GM12878 (cell line): ENCODE results near the gene PTPN5. TPM values are rescaled to one million over a fixed set of nuclear protein-coding genes. Genes with fewer than 3 reads are reported as not detected.

Experiments
- ESRRA ChIP-seq: IDR thresholded peaks from 2 replicates; pipeline ENCODE4 v1.6.1; 2012; ENCODE audit warnings: mild to moderate bottlenecking, low read length, improper control_type of control experiment
- FOS ChIP-seq: IDR thresholded peaks from 3 replicates; pipeline ENCODE4 v1.6.1; 2011; ENCODE audit warnings: borderline replicate concordance; ENCODE audit not compliant: insufficient read length; ENCODE audit errors: extremely low read depth
- GATAD2B ChIP-seq: fragments of 450-650 bp; conservative IDR thresholded peaks from 2 replicates; pipeline ENCODE4 v1.6.1; 2017; ENCODE audit warnings: low read depth, mild to moderate bottlenecking, moderate library complexity
- IKZF1 ChIP-seq: fragments of 450-650 bp; conservative IDR thresholded peaks from 2 replicates; pipeline ENCODE4 v1.6.1; 2017; ENCODE audit warnings: antibody characterized with exemption, mild to moderate bottlenecking
- IKZF2 ChIP-seq, 2 experiments: fragments of 450-650 bp; IDR thresholded peaks; 2 replicates each; pipeline ENCODE4 v1.6.1; 2017; ENCODE audit warnings: mild to moderate bottlenecking in 2 of 2, moderate library complexity in 2 of 2
- MEF2B ChIP-seq: fragments of 450-650 bp; IDR thresholded peaks from 2 replicates; pipeline ENCODE4 v1.6.1; 2018; ENCODE audit warnings: mild to moderate bottlenecking, moderate library complexity; ENCODE audit not compliant: partially characterized antibody, poor library complexity, severe bottlenecking
- MLLT1 ChIP-seq: fragments of 450-650 bp; IDR thresholded peaks from 2 replicates; pipeline ENCODE4 v1.6.1; 2016; ENCODE audit warnings: mild to moderate bottlenecking
- NR2F1 ChIP-seq: fragments of 450-650 bp; conservative IDR thresholded peaks from 2 replicates; pipeline ENCODE4 v1.6.1; 2017; ENCODE audit warnings: mild to moderate bottlenecking
- POLR2AphosphoS2 ChIP-seq: IDR thresholded peaks from 2 replicates; pipeline ENCODE4 v1.6.1; 2011; ENCODE audit warnings: low read depth, mild to moderate bottlenecking, low read length, improper control_type of control experiment, moderate library complexity
- RAD21 ChIP-seq: IDR thresholded peaks from 2 replicates; pipeline ENCODE4 v1.6.1; 2011; ENCODE audit warnings: mild to moderate bottlenecking, low read depth, low read length, moderate library complexity; ENCODE audit not compliant: insufficient read depth
- RUNX3 ChIP-seq: IDR thresholded peaks from 2 replicates; pipeline ENCODE4 v1.6.1; 2012; ENCODE audit warnings: low read length, inconsistent platforms
- SMAD1 ChIP-seq: fragments of 450-650 bp; IDR thresholded peaks from 2 replicates; pipeline ENCODE4 v1.6.1; 2018; ENCODE audit warnings: mild to moderate bottlenecking, low read depth; ENCODE audit not compliant: partially characterized antibody
- SPI1 ChIP-seq: IDR thresholded peaks from 2 replicates; pipeline ENCODE4 v1.6.1; 2011; ENCODE audit warnings: low read depth, mild to moderate bottlenecking, low read length, moderate library complexity, borderline replicate concordance; ENCODE audit not compliant: insufficient read depth
- polyA plus RNA-seq, 11 experiments: library from polyadenylated mRNA; depleted of rRNA in 4 of 11; unstranded in 6 of 11; stranded (reverse) in 5 of 11; fragments of >200 nt; fragmentation: Nextera tagmentation in 4 of 11; fragmentation: Illumina TruSeq in 1 of 11; extraction: Ambion mirVana in 4 of 11; extraction: Trizol in 1 of 11; gene quantifications; 1 replicate in 1 of 11; 2 replicates in 10 of 11; pipeline versions ENCODE4 v1.2.1 to v1.2.3, GENCODE V29; 2011 to 2016; ENCODE audit warnings: inconsistent platforms in 2 of 11, missing spikeins in 2 of 11, low read depth in 1 of 11
- total RNA-seq, 4 experiments: library from RNA; depleted of rRNA in 3 of 4; stranded (reverse); fragments of >200 nt in 3 of 4; fragmentation: Illumina TruSeq in 1 of 4; extraction: Trizol in 1 of 4; gene quantifications; 2 replicates each; pipeline versions ENCODE4 v1.2.1 to v1.2.3, GENCODE V29; 2013 to 2021
- TF ChIP-seq, protein P1 (sequence below): IDR thresholded peaks from 2 replicates; pipeline ENCODE4 v1.6.1; 2012; ENCODE audit warnings: mild to moderate bottlenecking, low read depth, low read length

PTPN5 gene
- total and polyA plus RNA-seq, 10 of the 15 experiments (the other 5 are each of a cell fraction or from before 2014, with no cell fraction given): 0.04 to 0.06 (median 0.05) TPM; not detected in 7

DNA sequence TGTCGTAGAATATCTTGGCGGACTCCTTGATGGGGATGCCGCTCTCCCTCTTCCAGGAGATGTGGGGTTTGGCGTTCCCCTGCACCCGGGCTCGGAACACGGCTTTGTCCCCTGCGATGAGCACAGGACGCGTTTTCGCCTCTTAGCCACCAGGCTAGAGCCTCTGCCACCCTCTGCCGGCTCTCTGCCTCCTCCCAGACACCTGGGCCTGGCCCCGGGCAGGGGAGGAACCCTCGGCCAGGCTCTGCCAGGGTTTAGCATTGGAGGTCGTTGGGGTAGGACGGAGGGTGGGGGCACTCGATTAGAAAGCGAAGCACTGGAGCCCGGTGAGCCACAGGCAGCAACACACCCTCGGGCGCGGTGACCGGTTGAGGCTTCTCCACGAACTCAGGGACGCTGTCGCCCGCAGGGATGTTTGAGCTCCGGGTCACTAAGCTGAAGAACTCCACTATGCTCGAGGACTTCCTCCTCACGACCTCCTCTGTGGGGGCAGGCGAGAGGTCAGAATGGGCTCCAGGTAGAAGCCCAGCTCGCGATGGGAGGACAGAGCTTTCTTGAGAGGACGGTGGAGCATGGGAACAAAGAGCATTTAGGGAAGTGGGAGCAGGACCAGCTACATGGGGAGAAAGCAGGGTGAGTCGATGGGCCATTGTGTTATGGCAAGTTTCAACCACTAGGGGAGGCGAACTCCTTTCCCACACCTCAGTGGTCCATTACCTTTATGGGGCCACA, 69.9 kb downstream of the PTPN5 start (continued):
- TF ChIP-seq POLR2AphosphoS2 (no peak), RUNX3 (peak; percentile 51; the same call in 1 of the 2 replicates), ESRRA (no peak), IKZF2 (IDR thresholded peaks at IDR 0.05) (peak in 1 of 2 experiments; percentile 18; a peak in 2 of 4 replicates), GATAD2B (0 out of 2 replicates have a peak, but pooled peaks have one; percentile 41), SMAD1 (no peak), NR2F1 (0 out of 2 replicates have a peak, but pooled peaks have one; percentile 14), MEF2B (no peak), FOS (no peak), SPI1 (peak; percentile 88), IKZF1 (peak; percentile 44; the same call in 1 of the 2 replicates), RAD21 (peak; percentile 35), MLLT1 (peak; percentile 64; the same call in 1 of the 2 replicates)
- TF ChIP-seq, protein P1, sequence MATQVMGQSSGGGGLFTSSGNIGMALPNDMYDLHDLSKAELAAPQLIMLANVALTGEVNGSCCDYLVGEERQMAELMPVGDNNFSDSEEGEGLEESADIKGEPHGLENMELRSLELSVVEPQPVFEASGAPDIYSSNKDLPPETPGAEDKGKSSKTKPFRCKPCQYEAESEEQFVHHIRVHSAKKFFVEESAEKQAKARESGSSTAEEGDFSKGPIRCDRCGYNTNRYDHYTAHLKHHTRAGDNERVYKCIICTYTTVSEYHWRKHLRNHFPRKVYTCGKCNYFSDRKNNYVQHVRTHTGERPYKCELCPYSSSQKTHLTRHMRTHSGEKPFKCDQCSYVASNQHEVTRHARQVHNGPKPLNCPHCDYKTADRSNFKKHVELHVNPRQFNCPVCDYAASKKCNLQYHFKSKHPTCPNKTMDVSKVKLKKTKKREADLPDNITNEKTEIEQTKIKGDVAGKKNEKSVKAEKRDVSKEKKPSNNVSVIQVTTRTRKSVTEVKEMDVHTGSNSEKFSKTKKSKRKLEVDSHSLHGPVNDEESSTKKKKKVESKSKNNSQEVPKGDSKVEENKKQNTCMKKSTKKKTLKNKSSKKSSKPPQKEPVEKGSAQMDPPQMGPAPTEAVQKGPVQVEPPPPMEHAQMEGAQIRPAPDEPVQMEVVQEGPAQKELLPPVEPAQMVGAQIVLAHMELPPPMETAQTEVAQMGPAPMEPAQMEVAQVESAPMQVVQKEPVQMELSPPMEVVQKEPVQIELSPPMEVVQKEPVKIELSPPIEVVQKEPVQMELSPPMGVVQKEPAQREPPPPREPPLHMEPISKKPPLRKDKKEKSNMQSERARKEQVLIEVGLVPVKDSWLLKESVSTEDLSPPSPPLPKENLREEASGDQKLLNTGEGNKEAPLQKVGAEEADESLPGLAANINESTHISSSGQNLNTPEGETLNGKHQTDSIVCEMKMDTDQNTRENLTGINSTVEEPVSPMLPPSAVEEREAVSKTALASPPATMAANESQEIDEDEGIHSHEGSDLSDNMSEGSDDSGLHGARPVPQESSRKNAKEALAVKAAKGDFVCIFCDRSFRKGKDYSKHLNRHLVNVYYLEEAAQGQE: no peak
